ENCODE results near the gene PDCD10.

GRCh38 chr3:167691366-167691765, 43.3 kb downstream of the PDCD10 start:
- TF ChIP-seq CTCF (conservative IDR thresholded peaks at IDR 0.05), result no peak
- TF ChIP-seq EZH2 (IDR thresholded peaks at IDR 0.05; ENCODE audit: low read depth), result no peak
